Mucosa of stomach (tissue), 1 donor: Measurements from ENCODE around the gene DRGX.

Source experiments
- H3K27me3 ChIP-seq: one replicate; pipeline ENCODE4 v1.7.0; 2013; ENCODE audit warnings: mild to moderate bottlenecking, low read length; ENCODE audit not compliant: control insufficient read depth, insufficient read depth
- H3K36me3 ChIP-seq: one replicate; pipeline ENCODE4 v1.7.0; 2013; ENCODE audit warnings: low read length; ENCODE audit not compliant: control insufficient read depth, insufficient read depth
- H3K4me1 ChIP-seq: one replicate; pipeline ENCODE4 v1.7.0; 2013; ENCODE audit warnings: mild to moderate bottlenecking, low read length; ENCODE audit not compliant: control insufficient read depth, insufficient read depth
- H3K4me3 ChIP-seq: one replicate; pipeline ENCODE4 v1.7.0; 2013; ENCODE audit warnings: low read length
- H3K9ac ChIP-seq: one replicate; pipeline ENCODE4 v1.7.0; 2013; ENCODE audit warnings: mild to moderate bottlenecking, low read length, moderate library complexity
- H3K9me3 ChIP-seq: one replicate; pipeline ENCODE4 v1.7.0; 2013; ENCODE audit warnings: mild to moderate bottlenecking, low read length, moderate library complexity; ENCODE audit not compliant: control insufficient read depth
- donor health status: Pancreatic carcinoma.

The DRGX gene

GRCh38 chr10:49403363-49403762, 7.5 kb upstream of the DRGX start:
- Histone ChIP-seq H3K4me1 (peaks cover under 1% of the 10 kb centered on the region), H3K27me3 (peaks cover 29% of the 10 kb centered on the region), H3K36me3 (no peaks in the 10 kb centered on the region), H3K4me3 (no peak overlapping the region), H3K9ac (no peak overlapping the region), H3K9me3 (no peaks in the 10 kb centered on the region)

- no peak overlapping the region for H3K9ac ChIP-seq
- H3K4me3 ChIP-seq, result no peak overlapping the region
- no peaks in the 10 kb centered on the region for H3K36me3 ChIP-seq
- H3K9me3 ChIP-seq, result no peaks in the 10 kb centered on the region
- H3K4me1 ChIP-seq, result peaks cover 9% of the 10 kb centered on the region
- peaks cover 53% of the 10 kb centered on the region for H3K27me3 ChIP-seq
Observed at GRCh38 chr10:49400365-49400764, 4.5 kb upstream of the DRGX start.

GRCh38 chr10:49398986-49399385, 3.1 kb upstream of the DRGX start:
- Histone ChIP-seq H3K4me3 (no peak overlapping the region), H3K9me3 (no peaks in the 10 kb centered on the region), H3K9ac (no peak overlapping the region), H3K4me1 (peaks cover 9% of the 10 kb centered on the region), H3K27me3 (peaks cover 67% of the 10 kb centered on the region), H3K36me3 (no peaks in the 10 kb centered on the region)

- H3K4me1 ChIP-seq, result peaks cover 9% of the 10 kb centered on the region
- H3K9me3 ChIP-seq, result no peaks in the 10 kb centered on the region
- no peak overlapping the region for H3K9ac ChIP-seq
- H3K4me3 ChIP-seq, result no peak overlapping the region
- H3K36me3 ChIP-seq, result no peaks in the 10 kb centered on the region
- peaks cover 74% of the 10 kb centered on the region for H3K27me3 ChIP-seq
Observed at GRCh38 chr10:49398000-49398861, 2.3 kb upstream of the DRGX start.

GRCh38 chr10:49397036-49397999, 1.4 kb upstream of the DRGX start:
- peaks cover 72% of the 10 kb centered on the region for H3K27me3 ChIP-seq
- peaks cover 9% of the 10 kb centered on the region for H3K4me1 ChIP-seq
- no peak overlapping the region for H3K4me3 ChIP-seq

GRCh38 chr10:49396666-49396999, 744 bp upstream of the DRGX start:
- no peaks in the 10 kb centered on the region for H3K36me3 ChIP-seq
- no peak overlapping the region for H3K4me3 ChIP-seq
- peaks cover 73% of the 10 kb centered on the region for H3K27me3 ChIP-seq
- H3K9me3 ChIP-seq, result no peaks in the 10 kb centered on the region
- peaks cover 9% of the 10 kb centered on the region for H3K4me1 ChIP-seq
- no peak overlapping the region for H3K9ac ChIP-seq

More at GRCh38 chr10:49397036-49397999, 1.4 kb upstream of the DRGX start:
- Histone ChIP-seq H3K9ac (no peak overlapping the region), H3K9me3 (no peaks in the 10 kb centered on the region), H3K36me3 (no peaks in the 10 kb centered on the region)

GRCh38 chr10:49394933-49395740, 752 bp downstream of the DRGX start:
- Histone ChIP-seq H3K36me3 (no peaks in the 10 kb centered on the region), H3K4me1 (peaks cover 9% of the 10 kb centered on the region), H3K9ac (no peak overlapping the region), H3K27me3 (peaks cover 73% of the 10 kb centered on the region), H3K4me3 (no peak overlapping the region), H3K9me3 (no peaks in the 10 kb centered on the region)

- Histone ChIP-seq H3K9ac (no peak overlapping the region), H3K4me1 (peaks cover 9% of the 10 kb centered on the region), H3K27me3 (peaks cover 64% of the 10 kb centered on the region), H3K4me3 (no peak overlapping the region), H3K9me3 (no peaks in the 10 kb centered on the region), H3K36me3 (no peaks in the 10 kb centered on the region)
Observed at GRCh38 chr10:49393757-49394156, 2.1 kb downstream of the DRGX start.

- no peak overlapping the region for H3K9ac ChIP-seq
- no peaks in the 10 kb centered on the region for H3K36me3 ChIP-seq
- peaks cover 8% of the 10 kb centered on the region for H3K4me1 ChIP-seq
- peaks cover 62% of the 10 kb centered on the region for H3K27me3 ChIP-seq
- H3K4me3 ChIP-seq, result no peak overlapping the region
- no peaks in the 10 kb centered on the region for H3K9me3 ChIP-seq
Observed at GRCh38 chr10:49393301-49393700, 2.6 kb downstream of the DRGX start.

GRCh38 chr10:49389361-49389933, 6.4 kb downstream of the DRGX start:
- no peak overlapping the region for H3K9ac ChIP-seq
- no peaks in the 10 kb centered on the region for H3K9me3 ChIP-seq
- no peaks in the 10 kb centered on the region for H3K36me3 ChIP-seq
- no peak overlapping the region for H3K4me3 ChIP-seq
- no peaks in the 10 kb centered on the region for H3K4me1 ChIP-seq
- peaks cover 24% of the 10 kb centered on the region for H3K27me3 ChIP-seq

GRCh38 chr10:49388161-49388560, 7.7 kb downstream of the DRGX start:
- H3K36me3 ChIP-seq, result no peaks in the 10 kb centered on the region
- no peak overlapping the region for H3K4me3 ChIP-seq
- no peaks in the 10 kb centered on the region for H3K4me1 ChIP-seq
- H3K9ac ChIP-seq, result no peak overlapping the region
- no peaks in the 10 kb centered on the region for H3K9me3 ChIP-seq
- H3K27me3 ChIP-seq, result peaks cover 11% of the 10 kb centered on the region
